Cardiac muscle cell (in vitro differentiated cells and primary cell): ENCODE results near the gene NHSL1. TPM values are rescaled to one million over a fixed set of nuclear protein-coding genes. Genes with fewer than 3 reads are reported as not detected.

Source experiments
- DNase-seq, 2 donors: peaks; one replicate each; pipeline versions ENCODE4 v3.0.0 to v3.0.0-alpha.2; 2010 to 2017; ENCODE audit warnings: low read depth in 1 of 2, low spot score in 1 of 2
- H3K27ac ChIP-seq: fragments of 200-600 bp; sonication (generic); 2 replicates; pipeline ENCODE4 v1.5.1; 2016
- H3K27me3 ChIP-seq: fragments of 200-600 bp; sonication (generic); 2 replicates; pipeline ENCODE4 v1.6.0; 2016; ENCODE audit warnings: control low read depth
- H3K36me3 ChIP-seq: fragments of 200-600 bp; sonication (generic); 2 replicates; pipeline ENCODE4 v1.5.1; 2016; ENCODE audit warnings: control low read depth
- H3K4me1 ChIP-seq: fragments of 200-600 bp; sonication (generic); 2 replicates; pipeline ENCODE4 v1.8.1; 2017; ENCODE audit warnings: low read depth, mild to moderate bottlenecking, mixed run types
- H3K4me3 ChIP-seq: fragments of 200-600 bp; sonication (generic); 2 replicates; pipeline ENCODE4 v1.5.1; 2016; ENCODE audit warnings: mild to moderate bottlenecking
- H3K9me3 ChIP-seq: fragments of 200-600 bp; sonication (generic); 2 replicates; pipeline ENCODE4 v1.5.1; 2017; ENCODE audit warnings: low read depth, mild to moderate bottlenecking, control low read depth
- polyA plus RNA-seq: library from polyadenylated mRNA; unstranded; fragments of >200 nt; fragmentation: Nextera tagmentation; extraction: Ambion mirVana; gene quantifications from 2 replicates; pipeline ENCODE4 v1.2.1, GENCODE V29; 2016
- total RNA-seq: library from RNA; depleted of rRNA; stranded (reverse); fragments of >200 nt; gene quantifications from 2 replicates; pipeline ENCODE4 v1.2.3, GENCODE V29; 2016
- TF ChIP-seq, protein P1 (sequence below): IDR thresholded peaks from 2 replicates; pipeline ENCODE4 v1.5.1; 2012; ENCODE audit warnings: low read depth, mild to moderate bottlenecking, low read length

Gene NHSL1, protein sequence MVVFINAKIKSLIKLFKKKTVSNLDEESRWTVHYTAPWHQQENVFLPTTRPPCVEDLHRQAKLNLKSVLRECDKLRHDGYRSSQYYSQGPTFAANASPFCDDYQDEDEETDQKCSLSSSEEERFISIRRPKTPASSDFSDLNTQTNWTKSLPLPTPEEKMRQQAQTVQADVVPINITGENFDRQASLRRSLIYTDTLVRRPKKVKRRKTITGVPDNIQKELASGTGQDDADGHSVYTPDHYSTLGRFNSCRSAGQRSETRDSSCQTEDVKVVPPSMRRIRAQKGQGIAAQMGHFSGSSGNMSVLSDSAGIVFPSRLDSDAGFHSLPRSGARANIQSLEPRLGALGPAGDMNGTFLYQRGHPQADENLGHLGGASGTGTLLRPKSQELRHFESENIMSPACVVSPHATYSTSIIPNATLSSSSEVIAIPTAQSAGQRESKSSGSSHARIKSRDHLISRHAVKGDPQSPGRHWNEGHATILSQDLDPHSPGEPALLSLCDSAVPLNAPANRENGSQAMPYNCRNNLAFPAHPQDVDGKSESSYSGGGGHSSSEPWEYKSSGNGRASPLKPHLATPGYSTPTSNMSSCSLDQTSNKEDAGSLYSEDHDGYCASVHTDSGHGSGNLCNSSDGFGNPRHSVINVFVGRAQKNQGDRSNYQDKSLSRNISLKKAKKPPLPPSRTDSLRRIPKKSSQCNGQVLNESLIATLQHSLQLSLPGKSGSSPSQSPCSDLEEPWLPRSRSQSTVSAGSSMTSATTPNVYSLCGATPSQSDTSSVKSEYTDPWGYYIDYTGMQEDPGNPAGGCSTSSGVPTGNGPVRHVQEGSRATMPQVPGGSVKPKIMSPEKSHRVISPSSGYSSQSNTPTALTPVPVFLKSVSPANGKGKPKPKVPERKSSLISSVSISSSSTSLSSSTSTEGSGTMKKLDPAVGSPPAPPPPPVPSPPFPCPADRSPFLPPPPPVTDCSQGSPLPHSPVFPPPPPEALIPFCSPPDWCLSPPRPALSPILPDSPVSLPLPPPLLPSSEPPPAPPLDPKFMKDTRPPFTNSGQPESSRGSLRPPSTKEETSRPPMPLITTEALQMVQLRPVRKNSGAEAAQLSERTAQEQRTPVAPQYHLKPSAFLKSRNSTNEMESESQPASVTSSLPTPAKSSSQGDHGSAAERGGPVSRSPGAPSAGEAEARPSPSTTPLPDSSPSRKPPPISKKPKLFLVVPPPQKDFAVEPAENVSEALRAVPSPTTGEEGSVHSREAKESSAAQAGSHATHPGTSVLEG (N-terminal part only)
- 8.4 and 11.3 TPM in 2 replicates for total RNA-seq
- polyA plus RNA-seq = 6.0 and 6.6 TPM in 2 replicates

DNA sequence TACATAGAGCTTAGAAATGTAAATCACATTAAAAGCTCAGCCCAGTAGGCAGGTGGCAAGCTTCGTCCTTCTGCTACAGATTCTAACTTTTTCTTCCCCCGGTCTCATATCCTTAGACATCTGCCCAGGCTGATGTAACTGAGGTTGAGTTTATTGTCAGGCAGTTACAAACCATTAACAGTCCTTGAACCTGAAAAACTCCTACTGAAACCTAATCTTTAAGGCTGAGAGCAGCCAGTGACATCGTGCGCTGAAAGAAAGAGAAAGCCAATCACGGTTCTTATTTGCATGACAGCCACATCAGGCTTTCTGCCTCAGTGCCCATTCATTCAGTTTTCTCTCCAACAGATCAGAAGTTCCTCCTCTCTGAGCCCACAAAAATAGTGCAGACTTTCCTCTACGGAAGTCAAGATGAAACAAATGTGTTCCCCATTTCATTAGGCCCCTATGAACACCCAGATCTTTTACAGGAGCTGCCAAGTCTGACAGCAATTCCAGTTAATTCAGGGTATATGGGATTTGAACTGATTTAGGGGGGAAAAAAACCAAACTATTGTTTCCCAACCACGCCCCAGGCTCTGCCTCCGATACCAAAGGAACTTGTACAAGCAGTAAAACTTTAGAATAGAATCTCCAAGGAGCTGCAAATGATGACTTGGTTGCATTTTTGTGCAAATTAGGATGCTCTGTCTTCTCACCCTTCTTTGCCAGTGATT is at the start of gene NHSL1:
Gene NHSL1 (minus strand): TSS at position 192 of the 716 bp plus-strand sequence. CDS start 204 bp downstream, outside the sequence.
- Histone ChIP-seq H3K4me3 (no peak within 1 kb of the TSS), H3K4me1 (no peaks in the 10 kb centered on the region), H3K9me3 (no peaks in the 10 kb centered on the region), H3K36me3 (no peaks in the 10 kb centered on the region), H3K27me3 (no peaks in the 10 kb centered on the region), H3K27ac (no peak within 1 kb of the TSS)
- peak in 1 of 2 donors; percentile 48 for DNase-seq
- TF ChIP-seq, protein P1, sequence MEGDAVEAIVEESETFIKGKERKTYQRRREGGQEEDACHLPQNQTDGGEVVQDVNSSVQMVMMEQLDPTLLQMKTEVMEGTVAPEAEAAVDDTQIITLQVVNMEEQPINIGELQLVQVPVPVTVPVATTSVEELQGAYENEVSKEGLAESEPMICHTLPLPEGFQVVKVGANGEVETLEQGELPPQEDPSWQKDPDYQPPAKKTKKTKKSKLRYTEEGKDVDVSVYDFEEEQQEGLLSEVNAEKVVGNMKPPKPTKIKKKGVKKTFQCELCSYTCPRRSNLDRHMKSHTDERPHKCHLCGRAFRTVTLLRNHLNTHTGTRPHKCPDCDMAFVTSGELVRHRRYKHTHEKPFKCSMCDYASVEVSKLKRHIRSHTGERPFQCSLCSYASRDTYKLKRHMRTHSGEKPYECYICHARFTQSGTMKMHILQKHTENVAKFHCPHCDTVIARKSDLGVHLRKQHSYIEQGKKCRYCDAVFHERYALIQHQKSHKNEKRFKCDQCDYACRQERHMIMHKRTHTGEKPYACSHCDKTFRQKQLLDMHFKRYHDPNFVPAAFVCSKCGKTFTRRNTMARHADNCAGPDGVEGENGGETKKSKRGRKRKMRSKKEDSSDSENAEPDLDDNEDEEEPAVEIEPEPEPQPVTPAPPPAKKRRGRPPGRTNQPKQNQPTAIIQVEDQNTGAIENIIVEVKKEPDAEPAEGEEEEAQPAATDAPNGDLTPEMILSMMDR = no peak

DNA sequence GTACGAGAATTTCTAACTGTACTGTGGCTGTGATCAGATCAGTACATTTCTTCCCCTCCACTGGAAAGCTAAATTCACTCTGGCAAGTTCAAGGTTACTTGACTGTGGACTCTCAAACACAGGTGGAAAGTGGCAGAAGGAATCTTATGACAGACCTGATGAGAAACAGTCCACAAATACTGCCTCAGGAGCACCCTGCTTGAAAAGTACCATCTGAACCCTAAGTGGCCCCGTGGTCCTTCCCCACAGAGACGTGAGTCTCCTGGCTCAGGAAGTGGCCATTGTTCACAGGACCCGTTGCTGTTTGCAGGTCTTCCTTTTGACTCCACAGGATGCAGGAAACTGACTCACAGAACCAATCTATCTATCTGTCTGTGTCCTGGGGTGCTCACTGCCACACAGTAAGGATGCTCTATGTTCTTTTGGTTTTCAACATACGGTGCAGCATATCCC is 47.5 kb upstream of the NHSL1 start:
- H3K27ac ChIP-seq = peak overlapping the region; percentile 6
- TF ChIP-seq, protein P1 = no peak
- no peaks in the 10 kb centered on the region for H3K27me3 ChIP-seq
- peaks cover 20% of the 10 kb centered on the region for H3K4me1 ChIP-seq
- no peaks in the 10 kb centered on the region for H3K9me3 ChIP-seq
- H3K36me3 ChIP-seq = no peaks in the 10 kb centered on the region
- no peak overlapping the region for H3K4me3 ChIP-seq
- no peak for DNase-seq

DNA sequence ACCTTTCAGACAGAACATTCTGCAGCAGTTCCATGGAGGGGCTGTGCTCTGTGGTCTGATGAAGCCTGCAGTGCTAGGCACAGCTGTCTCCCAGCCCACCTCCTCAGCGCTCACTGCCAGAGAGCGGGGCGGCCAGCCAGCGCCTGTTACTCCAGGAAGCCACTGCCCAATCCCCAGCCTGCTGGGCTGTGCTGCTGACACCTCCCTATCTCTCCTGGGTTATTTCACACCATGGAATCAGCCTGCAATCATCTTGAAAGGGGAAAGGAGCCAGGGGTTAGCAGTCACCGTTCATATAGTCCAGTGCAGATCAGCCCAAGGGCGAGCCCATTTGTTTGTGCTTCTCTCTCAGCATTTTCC is 46.3 kb upstream of the NHSL1 start:
- Histone ChIP-seq H3K4me1 (peaks cover 32% of the 10 kb centered on the region), H3K27ac (peak overlapping the region; percentile 59), H3K27me3 (no peaks in the 10 kb centered on the region), H3K9me3 (no peaks in the 10 kb centered on the region), H3K36me3 (no peaks in the 10 kb centered on the region), H3K4me3 (no peak overlapping the region)
- TF ChIP-seq, protein P1 = no peak
- DNase-seq = peak; percentile 81 to 89

DNA sequence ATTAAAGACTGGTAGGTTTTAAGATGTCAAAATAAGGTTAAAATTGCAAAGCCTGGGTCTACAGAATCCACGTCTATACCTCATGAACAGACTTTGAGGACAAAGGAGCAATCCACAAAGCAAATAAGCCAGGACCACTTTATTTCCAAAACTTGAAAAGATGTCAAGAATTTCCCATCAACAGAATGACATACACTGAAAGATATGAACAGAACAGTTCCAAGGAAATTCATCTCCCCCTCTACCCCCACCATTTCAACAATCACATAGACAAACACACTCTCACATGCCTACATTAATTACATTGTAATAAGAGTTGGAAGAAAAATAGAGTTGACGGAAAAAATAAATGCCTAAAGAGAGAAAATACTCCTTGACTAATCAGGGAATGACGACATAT is 45.2 kb upstream of the NHSL1 start:
- no peak overlapping the region for H3K4me3 ChIP-seq
- H3K27me3 ChIP-seq = no peaks in the 10 kb centered on the region
- no peaks in the 10 kb centered on the region for H3K36me3 ChIP-seq
- H3K27ac ChIP-seq = no peak overlapping the region
- no peaks in the 10 kb centered on the region for H3K9me3 ChIP-seq
- peak in 1 of 2 donors; percentile 44 for DNase-seq
- TF ChIP-seq, protein P1 = no peak
- H3K4me1 ChIP-seq = peaks cover 42% of the 10 kb centered on the region
